SK-N-SH (cell line): Measurements from ENCODE around the gene ELAC2. TPM values are rescaled to one million over a fixed set of nuclear protein-coding genes. Genes with fewer than 3 reads are reported as not detected.

Experiments
- CTCF ChIA-PET: fragments of 300-600, 350-600 bp; formaldehyde crosslinking; extraction: SDS; loops from one replicate; lab custom pipeline; 2021; lab: Yijun Ruan, JAX
- POLR2A ChIA-PET: fragments of 350-600 bp; sonication (Branson Sonifier 250); formaldehyde crosslinking; extraction: SDS; loops from one replicate; lab custom pipeline; 2020; ENCODE audit warnings: antibody characterized with exemption, inconsistent platforms; lab: Yijun Ruan, JAX
- DNase-seq: peaks from one replicate; pipeline ENCODE4 v3.0.0; 2012
- H2AFZ ChIP-seq: fragments of 200-600 bp; sonication (generic); 2 replicates; pipeline ENCODE4 v1.8.1; 2016; ENCODE audit warnings: antibody characterized with exemption, mild to moderate bottlenecking, low read depth
- H3F3A ChIP-seq: fragments of 200-600 bp; sonication (generic); replicated peaks from 2 replicates; pipeline ENCODE3; 2016; ENCODE audit warnings: antibody characterized with exemption, mild to moderate bottlenecking; ENCODE audit not compliant: insufficient read depth
- H3K27ac ChIP-seq, 2 experiments: fragments of 200-500 bp in 1 of 2; fragments of 200-600 bp in 1 of 2; sonication (Bioruptor generic) in 1 of 2; sonication (generic), shearing (Covaris generic) in 1 of 2; 2 replicates each; pipeline versions ENCODE4 v1.5.1 to v1.6.1; 2014 to 2016; ENCODE audit warnings: low read depth in 2 of 2, inconsistent platforms in 1 of 2, low read length in 1 of 2, mild to moderate bottlenecking in 1 of 2, mixed read lengths in 1 of 2
- H3K27me3 ChIP-seq: fragments of 200-600 bp; sonication (generic), shearing (Covaris generic); 2 replicates; pipeline ENCODE4 v1.6.1; 2016; ENCODE audit warnings: mixed run types; ENCODE audit not compliant: insufficient read depth
- H3K36me3 ChIP-seq, 2 experiments: fragments of 200-500 bp in 1 of 2; fragments of 200-600 bp in 1 of 2; sonication (Bioruptor generic) in 1 of 2; sonication (generic) in 1 of 2; replicated peaks in 1 of 2; 2 replicates each; pipeline versions ENCODE3 to v1.5.1; 2014 to 2016; ENCODE audit warnings: low read length in 1 of 2, mild to moderate bottlenecking in 1 of 2; ENCODE audit not compliant: insufficient read depth in 2 of 2, control insufficient read depth in 1 of 2
- H3K4me1 ChIP-seq, 2 experiments: fragments of 200-500 bp in 1 of 2; fragments of 200-600 bp in 1 of 2; sonication (Bioruptor generic) in 1 of 2; sonication (generic), shearing (Covaris generic) in 1 of 2; 2 replicates each; pipeline versions ENCODE4 v1.5.1 to v1.6.1; 2014 to 2016; ENCODE audit warnings: low read depth in 1 of 2, low read length in 1 of 2, mixed run types in 1 of 2; ENCODE audit not compliant: insufficient read depth in 2 of 2, control insufficient read depth in 1 of 2
- H3K4me2 ChIP-seq: fragments of 200-600 bp; sonication (generic), shearing (Covaris generic); 2 replicates; pipeline ENCODE4 v1.6.1; 2017; ENCODE audit warnings: mixed run types
- H3K4me3 ChIP-seq, 2 experiments: fragments of 200-500 bp in 1 of 2; fragments of 200-600 bp in 1 of 2; sonication (Bioruptor generic) in 1 of 2; sonication (generic), shearing (Covaris generic) in 1 of 2; 2 replicates each; pipeline versions ENCODE4 v1.5.1 to v1.8.1; 2014 to 2016; ENCODE audit warnings: low read depth in 2 of 2, inconsistent platforms in 1 of 2, low read length in 1 of 2, mild to moderate bottlenecking in 1 of 2, mixed read lengths in 1 of 2, moderate library complexity in 1 of 2
- H3K79me2 ChIP-seq: fragments of 200-600 bp; sonication (generic); 2 replicates; pipeline ENCODE4 v1.8.1; 2017; ENCODE audit warnings: mild to moderate bottlenecking; ENCODE audit not compliant: insufficient read depth
- H3K9ac ChIP-seq: fragments of 200-600 bp; sonication (generic); 2 replicates; pipeline ENCODE4 v1.6.1; 2017; ENCODE audit warnings: mixed run types
- H3K9me2 ChIP-seq: fragments of 200-600 bp; sonication (generic); 2 replicates; pipeline ENCODE4 v1.6.1; 2017; ENCODE audit warnings: mixed run types
- H3K9me3 ChIP-seq: fragments of 200-600 bp; sonication (generic); 2 replicates; pipeline ENCODE4 v1.6.1; 2017; ENCODE audit warnings: mixed run types, mild to moderate bottlenecking, moderate library complexity
- H4K20me1 ChIP-seq: fragments of 200-600 bp; sonication (generic); 2 replicates; pipeline ENCODE4 v1.6.1; 2017; ENCODE audit warnings: mild to moderate bottlenecking, mixed run types; ENCODE audit not compliant: insufficient read depth
- EZH2phosphoT487 ChIP-seq: fragments of 200-600 bp; sonication (generic); IDR thresholded peaks from 2 replicates; pipeline ENCODE4 v1.6.1; 2017; ENCODE audit warnings: low read depth, mixed run types, mild to moderate bottlenecking, antibody characterized with exemption, moderate library complexity, borderline replicate concordance
- FOXJ3 ChIP-seq: sonication (generic); formaldehyde crosslinking; IDR thresholded peaks from 2 replicates; pipeline ENCODE4 v1.5.1; 2020; ENCODE audit warnings: mild to moderate bottlenecking, missing genetic modification reagents
- FOXM1 ChIP-seq: IDR thresholded peaks from 2 replicates; pipeline ENCODE4 v1.4.0; 2012; ENCODE audit warnings: low read depth, mild to moderate bottlenecking
- GATA2 ChIP-seq: sonication (generic); formaldehyde crosslinking; IDR thresholded peaks from 2 replicates; pipeline ENCODE4 v1.5.0; 2020; ENCODE audit warnings: mild to moderate bottlenecking, missing genetic modification reagents
- IRF3 ChIP-seq: fragments of 150-350 bp; IDR thresholded peaks from 2 replicates; pipeline ENCODE4 v1.6.1; 2016; ENCODE audit warnings: mild to moderate bottlenecking, low read depth, low read length
- MEF2A ChIP-seq: IDR thresholded peaks from 2 replicates; pipeline ENCODE4 v1.4.0; 2012; ENCODE audit warnings: low read depth, borderline replicate concordance
- MXI1 ChIP-seq: IDR thresholded peaks from 2 replicates; pipeline ENCODE4 v1.6.1; 2012; ENCODE audit warnings: mild to moderate bottlenecking, low read depth, low read length, improper control_type of control experiment
- NRF1 ChIP-seq: IDR thresholded peaks from 2 replicates; pipeline ENCODE4 v1.6.1; 2012; ENCODE audit warnings: low read depth, mild to moderate bottlenecking, low read length
- RAD21 ChIP-seq: IDR thresholded peaks from 2 replicates; pipeline ENCODE4 v1.6.1; 2012; ENCODE audit warnings: mild to moderate bottlenecking, low read length
- REST ChIP-seq: IDR thresholded peaks from 2 replicates; pipeline ENCODE4 v1.6.1; 2012; ENCODE audit warnings: mild to moderate bottlenecking, low read depth, low read length, moderate library complexity
- RFX5 ChIP-seq: IDR thresholded peaks from 2 replicates; pipeline ENCODE4 v1.6.1; 2012; ENCODE audit warnings: mild to moderate bottlenecking, improper control_type of control experiment, low read length
- SIN3A ChIP-seq: IDR thresholded peaks from 2 replicates; pipeline ENCODE4 v1.6.1; 2012; ENCODE audit warnings: low read depth, mild to moderate bottlenecking, low read length, moderate library complexity, borderline replicate concordance
- TAF1 ChIP-seq: IDR thresholded peaks from 2 replicates; pipeline ENCODE4 v1.6.1; 2012; ENCODE audit warnings: low read depth, mild to moderate bottlenecking, low read length, moderate library complexity, borderline replicate concordance
- TCF12 ChIP-seq: IDR thresholded peaks from 2 replicates; pipeline ENCODE4 v1.4.0; 2012
- TEAD4 ChIP-seq: IDR thresholded peaks from 2 replicates; pipeline ENCODE4 v1.4.0; 2012; ENCODE audit warnings: mild to moderate bottlenecking, borderline replicate concordance; ENCODE audit not compliant: insufficient read depth
- USF1 ChIP-seq: IDR thresholded peaks from 2 replicates; pipeline ENCODE4 v1.4.0; 2012; ENCODE audit warnings: low read depth, borderline replicate concordance
- USF2 ChIP-seq: fragments of 150-350 bp; IDR thresholded peaks from 2 replicates; pipeline ENCODE4 v1.6.1; 2017; ENCODE audit warnings: antibody characterized with exemption, low read length, low read depth, borderline replicate concordance
- ZBTB33 ChIP-seq: IDR thresholded peaks from 2 replicates; pipeline ENCODE4 v1.4.0; 2012; ENCODE audit warnings: low read depth, borderline replicate concordance
- WGBS: methylation state at CpG from one replicate; pipeline ENCODE4 v1.1.6; 2017; ENCODE audit warnings: low lambda C conversion rate; 5-methylcytosine and 5-hydroxymethylcytosine counted together
- polyA plus RNA-seq, 3 experiments: library from polyadenylated mRNA; depleted of rRNA; stranded (reverse); fragments of >200 nt; gene quantifications; 2 replicates each; pipeline ENCODE4 v1.2.3, GENCODE V29; 2012

The ELAC2 gene
- polyA plus RNA-seq, 1 of the 3 experiments (the other 2 are of a cell fraction) = 77.6 TPM

- Histone ChIP-seq H3K9me2 (no peaks in the 10 kb centered on the region), H3K9ac (no peak overlapping the region), H3K4me2 (no peak overlapping the region), H3K27me3 (no peaks in the 10 kb centered on the region), H3K27ac (no peak overlapping the region), H3F3A (no peaks in the 10 kb centered on the region), H3K9me3 (no peaks in the 10 kb centered on the region), H3K4me3 (no peak overlapping the region), H2AFZ (no peak overlapping the region), H4K20me1 (no peaks in the 10 kb centered on the region; the same call in 1 of the 2 replicates), H3K4me1 (no peaks in the 10 kb centered on the region), H3K36me3 (peaks cover 31 to 71% of the 10 kb centered on the region in 2 experiments), H3K79me2 (no peaks in the 10 kb centered on the region)
- ChIA-PET CTCF (interaction anchor here (0.7 to 4.8 kb wide), 10 partner anchors 8 to 459 kb away, joined by 3 to 37 read pairs (median 4); no protein-coding TSS in a partner anchor), POLR2A (no interaction called here)
- TF ChIP-seq GATA2 (CRISPR knock-in tag) (no peak), TCF12 (no peak), NRF1 (no peak), ZBTB33 (no peak), IRF3 (no peak), FOXJ3 (CRISPR knock-in tag) (no peak), MEF2A (no peak), REST (no peak), MXI1 (no peak), TAF1 (no peak), SIN3A (no peak), TEAD4 (no peak), USF1 (no peak), EZH2phosphoT487 (no peak), RAD21 (no peak), FOXM1 (no peak), RFX5 (no peak), USF2 (no peak)
- no peak for DNase-seq
- WGBS = 72% methylated on average over 4 of the region's 4 CpGs
These were observed 13.5 kb downstream of the ELAC2 start for GRCh38 chr17:13004336-13004735.
